H1 (cell line): ENCODE results near the gene LTN1. TPM values are rescaled to one million over a fixed set of nuclear protein-coding genes. Genes with fewer than 3 reads are reported as not detected.

Experiments
- CTCF ChIA-PET: fragments of 300-600 bp; sonication (Branson Sonifier 250); formaldehyde crosslinking; loops from one replicate; lab custom pipeline; 2021; ENCODE audit not compliant: partially characterized antibody; lab: Charles Lee
- POLR2A ChIA-PET: fragments of 300-600 bp; sonication (Branson Sonifier 250); formaldehyde crosslinking; loops from one replicate; lab custom pipeline; 2021; ENCODE audit warnings: inconsistent platforms; ENCODE audit not compliant: partially characterized antibody; lab: Charles Lee
- DNase-seq, 2 experiments: peaks; one replicate each; pipeline versions ENCODE4 v3.0.0 to v3.0.0-alpha.2; 2010 to 2022; ENCODE audit warnings: low spot score in 2 of 2, low read depth in 1 of 2, mixed read lengths in 1 of 2
- FAIRE-seq: peaks from 2 replicates; lab custom pipeline; 2011; peaks lifted over from hg19 to GRCh38; lab: Jason Lieb, UNC
- H2AFZ ChIP-seq: 2 replicates; pipeline ENCODE4 v1.8.1; 2012; ENCODE audit warnings: low read length, inconsistent platforms
- H2AK5ac ChIP-seq: 2 replicates; pipeline ENCODE4 v1.6.1; 2013; ENCODE audit warnings: low read depth, low read length
- H2BK120ac ChIP-seq: replicated peaks from 2 replicates; pipeline ENCODE3; 2013; ENCODE audit warnings: low read depth, low read length, inconsistent platforms
- H2BK12ac ChIP-seq: 2 replicates; pipeline ENCODE4 v1.6.1; 2013; ENCODE audit warnings: low read depth, low read length
- H2BK15ac ChIP-seq: 2 replicates; pipeline ENCODE4 v1.6.1; 2013; ENCODE audit warnings: low read length
- H2BK20ac ChIP-seq: 2 replicates; pipeline ENCODE4 v1.6.1; 2013; ENCODE audit warnings: low read length
- H2BK5ac ChIP-seq: 2 replicates; pipeline ENCODE4 v1.6.1; 2013; ENCODE audit warnings: low read depth, low read length
- H3K14ac ChIP-seq: 2 replicates; pipeline ENCODE4 v1.6.1; 2013; ENCODE audit warnings: inconsistent platforms; ENCODE audit not compliant: insufficient read length
- H3K18ac ChIP-seq: 2 replicates; pipeline ENCODE4 v1.6.1; 2013; ENCODE audit warnings: low read length; ENCODE audit errors: extremely low read depth
- H3K23ac ChIP-seq: 2 replicates; pipeline ENCODE4 v1.6.1; 2013; ENCODE audit warnings: inconsistent platforms; ENCODE audit not compliant: insufficient read length
- H3K23me2 ChIP-seq: 2 replicates; pipeline ENCODE4 v1.6.1; 2013; ENCODE audit warnings: low read depth, low read length
- H3K27ac ChIP-seq: 2 replicates; pipeline ENCODE4 v1.6.1; 2011; ENCODE audit warnings: low read depth, low read length, inconsistent platforms
- H3K27me3 ChIP-seq, 4 experiments: replicated peaks in 1 of 4; 1 replicate in 1 of 4; 2 replicates in 3 of 4; pipeline versions ENCODE4 v1.6.1 to v1.8.1; 2011 to 2013; ENCODE audit warnings: low read length in 3 of 4, mild to moderate bottlenecking in 3 of 4, inconsistent platforms in 2 of 4, mixed read lengths in 2 of 4, moderate library complexity in 1 of 4; ENCODE audit not compliant: control insufficient read depth in 3 of 4, insufficient read depth in 3 of 4; ENCODE audit errors: extremely low read depth in 1 of 4
- H3K36me3 ChIP-seq, 4 experiments: 2 replicates each; pipeline versions ENCODE4 v1.6.1 to v1.8.1; 2011 to 2013; ENCODE audit warnings: mild to moderate bottlenecking in 4 of 4, low read length in 3 of 4, moderate library complexity in 2 of 4, control low read depth in 1 of 4, inconsistent platforms in 1 of 4; ENCODE audit not compliant: insufficient read depth in 4 of 4, control insufficient read depth in 2 of 4
- H3K4ac ChIP-seq: replicated peaks from 2 replicates; pipeline ENCODE3; 2013; ENCODE audit warnings: low read length, low read depth, mixed read lengths, inconsistent platforms; ENCODE audit not compliant: insufficient read length
- H3K4me1 ChIP-seq, 4 experiments: replicated peaks in 1 of 4; 1 replicate in 1 of 4; 2 replicates in 3 of 4; pipeline versions ENCODE4 v1.6.1 to v1.8.1; 2011 to 2013; ENCODE audit warnings: low read length in 3 of 4, inconsistent platforms in 2 of 4, mixed read lengths in 1 of 4; ENCODE audit not compliant: insufficient read depth in 4 of 4, control insufficient read depth in 3 of 4
- H3K4me2 ChIP-seq, 2 experiments: 2 replicates each; pipeline versions ENCODE4 v1.6.1 to v1.8.1; 2011 to 2013; ENCODE audit warnings: low read depth in 2 of 2, low read length in 2 of 2, control low read depth in 1 of 2, inconsistent platforms in 1 of 2, mild to moderate bottlenecking in 1 of 2; ENCODE audit not compliant: insufficient read depth in 1 of 2
- H3K4me3 ChIP-seq, 4 experiments: fragments of 200-600, 300-600 bp in 1 of 4; sonication (generic), shearing (Covaris generic), sonication (Bioruptor Twin) in 1 of 4; 2 replicates each; pipeline versions ENCODE4 v1.5.1 to v1.8.1; 2011 to 2016; ENCODE audit warnings: low read length in 4 of 4, low read depth in 3 of 4, control low read depth in 2 of 4, inconsistent platforms in 2 of 4, mild to moderate bottlenecking in 2 of 4, mixed read lengths in 1 of 4, moderate library complexity in 1 of 4; ENCODE audit not compliant: insufficient read depth in 2 of 4; ENCODE audit errors: extremely low read depth in 1 of 4
- H3K56ac ChIP-seq: replicated peaks from 2 replicates; pipeline ENCODE3; 2013; ENCODE audit warnings: low read depth, mild to moderate bottlenecking, mixed read lengths, low read length, inconsistent platforms; ENCODE audit not compliant: insufficient read length
- H3K79me1 ChIP-seq: 2 replicates; pipeline ENCODE4 v1.6.1; 2013; ENCODE audit warnings: low read depth, low read length, control low read depth
- H3K79me2 ChIP-seq, 2 experiments: 2 replicates each; pipeline versions ENCODE4 v1.6.1 to v1.8.1; 2012 to 2013; ENCODE audit warnings: low read length in 2 of 2, mild to moderate bottlenecking in 2 of 2, inconsistent platforms in 1 of 2; ENCODE audit not compliant: insufficient read depth in 2 of 2, control insufficient read depth in 1 of 2
- H3K9ac ChIP-seq, 4 experiments: replicated peaks in 1 of 4; 1 replicate in 1 of 4; 2 replicates in 3 of 4; pipeline versions ENCODE4 v1.6.1 to v1.8.1; 2011 to 2013; ENCODE audit warnings: low read depth in 3 of 4, low read length in 3 of 4, control low read depth in 2 of 4, mild to moderate bottlenecking in 2 of 4, moderate library complexity in 2 of 4, inconsistent platforms in 1 of 4; ENCODE audit errors: extremely low read depth in 1 of 4
- H3K9me3 ChIP-seq, 2 experiments: 2 replicates each; pipeline versions ENCODE4 v1.6.1 to v1.8.1; 2012 to 2013; ENCODE audit warnings: mild to moderate bottlenecking in 2 of 2, moderate library complexity in 2 of 2, control low read depth in 1 of 2, inconsistent platforms in 1 of 2, low read depth in 1 of 2, low read length in 1 of 2, mixed read lengths in 1 of 2; ENCODE audit not compliant: insufficient read depth in 2 of 2
- H4K20me1 ChIP-seq, 2 experiments: replicated peaks in 1 of 2; 2 replicates each; pipeline versions ENCODE3 to v1.8.1; 2011 to 2013; ENCODE audit warnings: inconsistent platforms in 2 of 2, low read length in 2 of 2, mild to moderate bottlenecking in 1 of 2; ENCODE audit not compliant: insufficient read depth in 2 of 2, control insufficient read depth in 1 of 2
- H4K5ac ChIP-seq: 2 replicates; pipeline ENCODE4 v1.6.1; 2013; ENCODE audit warnings: low read length, low read depth, mixed read lengths, inconsistent platforms; ENCODE audit not compliant: insufficient read length
- H4K8ac ChIP-seq: 2 replicates; pipeline ENCODE4 v1.8.0; 2013; ENCODE audit warnings: mild to moderate bottlenecking, moderate library complexity, low read length, inconsistent platforms; ENCODE audit not compliant: insufficient read depth; ENCODE audit errors: extremely low read depth
- H4K91ac ChIP-seq: replicated peaks from 2 replicates; pipeline ENCODE3; 2013; ENCODE audit warnings: low read length, mixed read lengths, inconsistent platforms; ENCODE audit not compliant: insufficient read length
- ASH2L ChIP-seq: fragments of 200-600, 300-600 bp; sonication (generic); IDR thresholded peaks from one replicate; pipeline ENCODE4 v1.7.1; 2017; ENCODE audit warnings: low read length
- BACH1 ChIP-seq: IDR thresholded peaks from 2 replicates; pipeline ENCODE4 v1.6.1; 2012; ENCODE audit warnings: low read length, improper control_type of control experiment
- BRCA1 ChIP-seq: IDR thresholded peaks from 2 replicates; pipeline ENCODE4 v1.6.1; 2012; ENCODE audit warnings: low read depth, low read length, improper control_type of control experiment
- CEBPB ChIP-seq: IDR thresholded peaks from 2 replicates; pipeline ENCODE4 v1.6.1; 2012; ENCODE audit warnings: low read depth, low read length
- CREB1 ChIP-seq: IDR thresholded peaks from 2 replicates; pipeline ENCODE4 v1.6.1; 2012; ENCODE audit warnings: inconsistent platforms
- CTBP2 ChIP-seq: IDR thresholded peaks from 2 replicates; pipeline ENCODE4 v1.7.0; 2011; ENCODE audit warnings: borderline replicate concordance, mild to moderate bottlenecking, moderate library complexity, mixed read lengths, low read length; ENCODE audit not compliant: insufficient read depth, insufficient read length
- EP300 ChIP-seq, 2 experiments: IDR thresholded peaks; 1 replicate in 1 of 2; 2 replicates in 1 of 2; pipeline ENCODE4 v1.6.1; 2011 to 2012; ENCODE audit warnings: low read depth in 2 of 2, low read length in 2 of 2, mild to moderate bottlenecking in 2 of 2, borderline replicate concordance in 1 of 2, inconsistent platforms in 1 of 2, moderate library complexity in 1 of 2
- GABPA ChIP-seq: IDR thresholded peaks from 2 replicates; pipeline ENCODE4 v1.6.1; 2011; ENCODE audit warnings: mild to moderate bottlenecking, low read length, moderate library complexity, borderline replicate concordance; ENCODE audit not compliant: insufficient read depth
- KDM4A ChIP-seq: IDR thresholded peaks from one replicate; pipeline ENCODE4 v1.7.1; 2012; ENCODE audit warnings: low read depth, mild to moderate bottlenecking, moderate library complexity, low read length, inconsistent platforms; ENCODE audit not compliant: severe bottlenecking
- NRF1 ChIP-seq: IDR thresholded peaks from 2 replicates; pipeline ENCODE4 v1.6.1; 2011; ENCODE audit warnings: mild to moderate bottlenecking, low read depth, low read length, improper control_type of control experiment
- PHF8 ChIP-seq: fragments of 200-600 bp; sonication (generic); conservative IDR thresholded peaks from 2 replicates; pipeline ENCODE4 v1.7.1; 2012; ENCODE audit warnings: low read depth, mild to moderate bottlenecking, inconsistent platforms, low read length, moderate library complexity
- POLR2A ChIP-seq, 2 experiments: IDR thresholded peaks; 1 replicate in 1 of 2; 2 replicates in 1 of 2; pipeline ENCODE4 v1.6.1; 2011; ENCODE audit warnings: low read depth in 2 of 2, low read length in 2 of 2, mild to moderate bottlenecking in 2 of 2; ENCODE audit errors: control extremely low read depth in 1 of 2
- RBBP5 ChIP-seq: IDR thresholded peaks from 2 replicates; pipeline ENCODE4 v1.7.1; 2012; ENCODE audit warnings: low read depth, mild to moderate bottlenecking, inconsistent platforms, low read length, moderate library complexity, borderline replicate concordance
- SP2 ChIP-seq: IDR thresholded peaks from 2 replicates; pipeline ENCODE4 v1.6.1; 2012; ENCODE audit warnings: mild to moderate bottlenecking, low read length, inconsistent platforms
- SP4 ChIP-seq: IDR thresholded peaks from 2 replicates; pipeline ENCODE4 v1.6.1; 2012; ENCODE audit warnings: low read length, inconsistent platforms
- TEAD4 ChIP-seq: IDR thresholded peaks from 2 replicates; pipeline ENCODE4 v1.6.1; 2012; ENCODE audit warnings: low read depth, low read length, inconsistent platforms, mixed read lengths
- WGBS, 2 experiments: shearing (Covaris generic) in 1 of 2; methylation state at CpG; one replicate each; pipeline versions ENCODE4 v1.1.6 to v1.1.7; 2013 to 2015; ENCODE audit warnings: low lambda C conversion rate in 2 of 2, mixed read lengths in 2 of 2, inconsistent platforms in 1 of 2, low coverage in 1 of 2, missing lambda C conversion rate in 1 of 2; ENCODE audit not compliant: insufficient replicate concordance in 2 of 2, insufficient coverage in 1 of 2, insufficient read length in 1 of 2; ENCODE audit errors: extremely low coverage in 1 of 2, missing lambda C conversion rate in 1 of 2; 5-methylcytosine and 5-hydroxymethylcytosine counted together
- polyA plus RNA-seq, 7 experiments: library from polyadenylated mRNA; depleted of rRNA in 3 of 7; stranded (reverse) in 5 of 7; unstranded in 2 of 7; fragments of >200 nt in 5 of 7; fragments of 200-250 nt in 2 of 7; gene quantifications; 1 replicate in 5 of 7; 2 replicates in 1 of 7; 4 replicates in 1 of 7; pipeline versions ENCODE4 v1.2.1 to v1.2.3, GENCODE V29; 2011 to 2013; ENCODE audit warnings: missing spikeins in 2 of 7, mixed read lengths in 2 of 7
- total RNA-seq: library from RNA; stranded (reverse); fragmentation: NEBNext Ultra II Directional; extraction: Animal tissue kit (Norgen Biotek cat#: 25700); gene quantifications from 2 replicates; pipeline ENCODE4 v1.2.1, GENCODE V29; 2021

Gene LTN1
- total and polyA plus RNA-seq, 2 of the 8 experiments (the other 6 are each of a cell fraction or from before 2014, with no cell fraction given), result 3.2 to 23.5 TPM

DNA sequence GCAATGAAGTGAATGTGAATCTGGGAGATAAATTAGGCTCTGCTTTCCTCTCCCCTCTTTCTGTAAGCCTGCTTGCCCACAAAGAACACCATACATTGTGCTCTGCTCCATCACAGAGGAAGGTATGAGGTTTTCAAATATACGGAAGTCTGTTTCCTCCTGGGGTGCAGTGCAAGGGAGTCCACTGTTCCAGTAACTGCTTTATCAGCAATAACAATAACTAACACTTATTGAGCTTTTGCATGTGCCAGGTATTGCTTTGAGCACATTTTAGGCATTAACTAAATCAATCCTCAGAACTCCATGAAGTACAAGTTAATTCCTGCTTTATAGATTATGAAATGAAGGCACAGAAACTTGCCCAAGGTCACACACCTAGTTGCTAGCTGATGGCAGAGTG lies 10.0 kb downstream of the LTN1 start:
- H4K20me1 ChIP-seq, result peaks cover 2% of the 10 kb centered on the region in 2 experiments
- H3K23me2 ChIP-seq, result no peaks in the 10 kb centered on the region
- no peaks in the 10 kb centered on the region for H3K27me3 ChIP-seq
- H3K9me3 ChIP-seq, result no peaks in the 10 kb centered on the region
- H2BK12ac ChIP-seq, result no peak overlapping the region
- no peak overlapping the region for H4K8ac ChIP-seq
- H3K4me3 ChIP-seq, result no peak overlapping the region
- no peak overlapping the region for H4K91ac ChIP-seq
- H2AK5ac ChIP-seq, result no peak overlapping the region
- H3K79me2 ChIP-seq, result 0 out of 4 replicates have a peak, but pooled peaks cover 0 to 5% of the 10 kb centered on the region in 2 experiments
- no peak overlapping the region for H2BK20ac ChIP-seq
- ChIA-PET POLR2A (interaction anchor here (1.3 kb wide), 1 partner anchor 10 kb away, joined by 4 read pairs; the partner anchor contains the start of gene LTN1), CTCF (no interaction called here)
- H3K9ac ChIP-seq, result no peak overlapping the region
- FAIRE-seq, result no peak
- no peak overlapping the region for H3K18ac ChIP-seq
- no peak overlapping the region for H4K5ac ChIP-seq
- no peak overlapping the region for H2BK120ac ChIP-seq
- H2AFZ ChIP-seq, result no peak overlapping the region
- H3K56ac ChIP-seq, result no peak overlapping the region
- WGBS, 2 experiments, result 100% methylated on average over 1 of the region's 1 CpG; no CpG with 5 or more reads in 1 of the 2 experiments
- no peak overlapping the region for H3K14ac ChIP-seq
- peaks cover 0 to 33% (median 17%) of the 10 kb centered on the region in 4 experiments; a peak in 5 of 8 replicates for H3K36me3 ChIP-seq
- H3K27ac ChIP-seq, result no peak overlapping the region
- H3K4me2 ChIP-seq, result no peak overlapping the region
- no peak overlapping the region for H3K4ac ChIP-seq
- no peaks in the 10 kb centered on the region for H3K4me1 ChIP-seq
- no peak for DNase-seq
- H3K79me1 ChIP-seq, result no peaks in the 10 kb centered on the region
- H2BK15ac ChIP-seq, result no peak overlapping the region
- no peak overlapping the region for H3K23ac ChIP-seq
- H2BK5ac ChIP-seq, result no peak overlapping the region
- no peak for TF ChIP-seq CTBP2
- no peak for TF ChIP-seq GABPA
- TF ChIP-seq BRCA1, result no peak
- no peak for TF ChIP-seq ASH2L
- no peak for TF ChIP-seq SP4
- no peak for TF ChIP-seq CEBPB
- TF ChIP-seq EP300 (IDR thresholded peaks at IDR 0.05; ENCODE audit: borderline replicate concordance in 1 of 2, low read depth in 2 of 2, low read length in 2 of 2), result no peak
- TF ChIP-seq CREB1, result no peak
- no peak for TF ChIP-seq RBBP5
- no peak for TF ChIP-seq SP2
- no peak for TF ChIP-seq NRF1
- no peak for TF ChIP-seq KDM4A
- TF ChIP-seq BACH1, result no peak
- no peak for TF ChIP-seq PHF8
- TF ChIP-seq POLR2A (IDR thresholded peaks at IDR 0.05; ENCODE audit: control extremely low read depth in 1 of 2, low read depth in 2 of 2, low read length in 2 of 2), result no peak
- no peak for TF ChIP-seq TEAD4
